Cardiac fibroblast (primary cell): ENCODE data around the gene MXRA7.

Experiments used
- DNase-seq, 2 donors: peaks; one replicate each; pipeline versions ENCODE4 v3.0.0 to v3.0.0-alpha.2; 2010; ENCODE audit warnings: low read depth in 2 of 2
- H3K4me3 ChIP-seq, 2 donors: replicated peaks in 1 of 2; 1 replicate in 1 of 2; 2 replicates in 1 of 2; pipeline ENCODE4 v1.5.1; 2011; ENCODE audit warnings: low read depth in 2 of 2, low read length in 2 of 2, mild to moderate bottlenecking in 2 of 2, moderate library complexity in 1 of 2
- TF ChIP-seq, protein P1 (sequence below): IDR thresholded peaks from one replicate; pipeline ENCODE4 v1.5.1; 2011; ENCODE audit warnings: low read depth, mild to moderate bottlenecking, low read length, inconsistent platforms

MXRA7 gene

GRCh38 chr17:76672270-76672851 lies 38.4 kb downstream of the MXRA7 start:
- TF ChIP-seq, protein P1, sequence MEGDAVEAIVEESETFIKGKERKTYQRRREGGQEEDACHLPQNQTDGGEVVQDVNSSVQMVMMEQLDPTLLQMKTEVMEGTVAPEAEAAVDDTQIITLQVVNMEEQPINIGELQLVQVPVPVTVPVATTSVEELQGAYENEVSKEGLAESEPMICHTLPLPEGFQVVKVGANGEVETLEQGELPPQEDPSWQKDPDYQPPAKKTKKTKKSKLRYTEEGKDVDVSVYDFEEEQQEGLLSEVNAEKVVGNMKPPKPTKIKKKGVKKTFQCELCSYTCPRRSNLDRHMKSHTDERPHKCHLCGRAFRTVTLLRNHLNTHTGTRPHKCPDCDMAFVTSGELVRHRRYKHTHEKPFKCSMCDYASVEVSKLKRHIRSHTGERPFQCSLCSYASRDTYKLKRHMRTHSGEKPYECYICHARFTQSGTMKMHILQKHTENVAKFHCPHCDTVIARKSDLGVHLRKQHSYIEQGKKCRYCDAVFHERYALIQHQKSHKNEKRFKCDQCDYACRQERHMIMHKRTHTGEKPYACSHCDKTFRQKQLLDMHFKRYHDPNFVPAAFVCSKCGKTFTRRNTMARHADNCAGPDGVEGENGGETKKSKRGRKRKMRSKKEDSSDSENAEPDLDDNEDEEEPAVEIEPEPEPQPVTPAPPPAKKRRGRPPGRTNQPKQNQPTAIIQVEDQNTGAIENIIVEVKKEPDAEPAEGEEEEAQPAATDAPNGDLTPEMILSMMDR = no peak
- DNase-seq = no peak
- peak overlapping the region; percentile 67 to 68 for H3K4me3 ChIP-seq

- peak overlapping the region; percentile 67 to 68 for H3K4me3 ChIP-seq
- TF ChIP-seq, protein P1 = no peak
- DNase-seq = no peak
Observed at GRCh38 chr17:76671912-76672262, 38.9 kb downstream of the MXRA7 start.

- TF ChIP-seq, protein P1 = no peak
- DNase-seq = peak; percentile 100
- peak overlapping the region; percentile 67 to 68 for H3K4me3 ChIP-seq
Observed at GRCh38 chr17:76671123-76671911, 39.4 kb downstream of the MXRA7 start.

- DNase-seq = no peak
- TF ChIP-seq, protein P1 = no peak
- H3K4me3 ChIP-seq = no peak overlapping the region
Observed at GRCh38 chr17:76670718-76671122, 40.0 kb downstream of the MXRA7 start.

- no peak overlapping the region for H3K4me3 ChIP-seq
- no peak for DNase-seq
- TF ChIP-seq, protein P1 = no peak
Observed at GRCh38 chr17:76670020-76670717, 40.6 kb downstream of the MXRA7 start.

DNA sequence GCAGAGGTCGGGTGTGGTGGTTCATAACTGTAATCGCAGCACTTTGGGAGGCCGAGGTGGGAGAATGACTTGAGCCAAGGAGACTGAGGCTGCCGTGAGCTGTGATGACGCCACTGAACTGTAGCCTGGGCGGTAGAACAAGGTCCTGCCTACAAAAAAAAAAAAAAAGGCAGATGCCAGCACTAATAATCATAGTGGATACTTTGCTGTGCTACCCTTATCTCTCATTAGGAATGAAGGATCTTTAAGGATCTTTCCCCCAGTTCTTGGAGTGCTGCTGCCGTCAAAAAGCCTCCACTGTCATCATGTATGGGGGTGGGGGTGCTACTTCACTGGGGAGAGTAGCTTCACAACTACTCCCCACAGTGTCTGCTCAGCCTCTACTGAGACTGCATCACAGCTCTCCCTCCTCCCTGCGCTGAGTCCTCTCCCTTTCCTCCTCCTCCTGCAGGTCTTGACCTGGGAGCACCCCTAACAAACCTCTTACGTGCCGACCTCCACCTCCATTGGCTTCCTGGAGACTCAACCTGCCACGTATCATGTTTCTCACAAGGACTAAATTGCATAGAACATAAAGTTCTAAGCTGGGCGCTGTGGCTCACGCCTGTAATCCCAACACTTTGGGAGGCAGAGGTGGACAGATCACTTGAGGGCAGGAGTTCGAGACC lies 42.8 kb downstream of the MXRA7 start:
- TF ChIP-seq, protein P1 = no peak
- DNase-seq = peak in 1 of 2 donors; percentile 51
- no peak overlapping the region for H3K4me3 ChIP-seq
